Heart left ventricle (tissue), 16 donors: ENCODE measurements around the gene WDR7. TPM values are rescaled to one million over a fixed set of nuclear protein-coding genes. Genes with fewer than 3 reads are reported as not detected.

Experiments
- ATAC-seq, 4 donors: fragments of 200-7000 bp; cut with Tn5 transposase; one replicate each; pipeline ENCODE4 v1.9.1; 2020 to 2022; ENCODE audit warnings: moderate library complexity in 4 of 4, mild to moderate bottlenecking in 3 of 4, moderate number of reproducible peaks in 1 of 4
- DNase-seq, 5 donors: peaks; one replicate each; pipeline ENCODE4 v3.0.0-alpha.2; 2020
- H3K27ac ChIP-seq, 12 donors: fragments of 200-600 bp; sonication (generic) in 4 of 12; one replicate each; pipeline versions ENCODE4 v1.5.0 to v1.8.0; 2016 to 2022; ENCODE audit warnings: mild to moderate bottlenecking in 2 of 12
- H3K27me3 ChIP-seq, 9 donors: fragments of 200-600 bp; sonication (generic) in 2 of 9; one replicate each; pipeline versions ENCODE4 v1.5.1 to v1.8.0; 2016 to 2022; ENCODE audit warnings: mild to moderate bottlenecking in 3 of 9
- H3K36me3 ChIP-seq, 9 donors: fragments of 200-600 bp; sonication (generic) in 2 of 9; one replicate each; pipeline versions ENCODE4 v1.5.0 to v1.8.0; 2018 to 2022; ENCODE audit warnings: mild to moderate bottlenecking in 2 of 9
- H3K4me1 ChIP-seq, 12 donors: fragments of 200-600 bp; sonication (generic) in 4 of 12; one replicate each; pipeline versions ENCODE4 v1.5.0 to v1.8.0; 2016 to 2022; ENCODE audit warnings: mild to moderate bottlenecking in 3 of 12
- H3K4me3 ChIP-seq, 12 donors: fragments of 200-600 bp; sonication (generic) in 4 of 12; one replicate each; pipeline versions ENCODE4 v1.5.0 to v1.8.0; 2017 to 2022; ENCODE audit warnings: mild to moderate bottlenecking in 9 of 12, moderate library complexity in 4 of 12
- H3K9me3 ChIP-seq, 12 donors: fragments of 200-600 bp; sonication (generic) in 4 of 12; one replicate each; pipeline versions ENCODE4 v1.5.0 to v1.8.0; 2016 to 2022; ENCODE audit warnings: mild to moderate bottlenecking in 1 of 12
- CTCF ChIP-seq, 12 donors: fragments of 200-600 bp; sonication (generic) in 4 of 12; IDR thresholded peaks; one replicate each; pipeline versions ENCODE4 v1.5.0 to v1.8.0; 2018 to 2022; ENCODE audit warnings: antibody characterized with exemption in 12 of 12, mild to moderate bottlenecking in 5 of 12
- POLR2A ChIP-seq, 2 donors: fragments of 450-650 bp; IDR thresholded peaks; one replicate each; pipeline ENCODE4 v1.6.1; 2017; ENCODE audit warnings: antibody characterized with exemption in 2 of 2, mild to moderate bottlenecking in 2 of 2, moderate library complexity in 2 of 2
- WGBS, 4 donors: extraction: QIAGEN DNeasy Blood & Tissue Kit in 2 of 4; methylation state at CpG; one replicate each; pipeline versions ENCODE4 v1.1.5 to v1.1.7; 2013 to 2018; 5-methylcytosine and 5-hydroxymethylcytosine counted together
- intact Hi-C, 10 donors: fragments of 100-400 bp; cut with DNase I; formaldehyde crosslinking; loops; one replicate each; pipeline versions ENCODE4 v1.11.1 to v1.14.2; 2022
- polyA plus RNA-seq, 2 donors: library from polyadenylated mRNA; stranded (reverse); fragments of 200-250 nt; gene quantifications; one replicate each; pipeline ENCODE4 v1.2.3, GENCODE V29; 2013
- total RNA-seq, 9 donors: library from RNA; depleted of rRNA in 2 of 9; stranded (reverse); fragments of >200 nt in 2 of 9; fragmentation: NEBNext Ultra II Directional in 3 of 9; extraction: Animal tissue kit (Norgen Biotek cat#: 25700) in 3 of 9; gene quantifications; one replicate each; pipeline versions ENCODE4 v1.1.0 to v1.2.4, GENCODE V29; 2016 to 2023
- donor health status: ischemic (EF 13 %, LVEDD 7.1; RV severe dilation, severe dysfunction).
- donor health status: healthy with polysubstance abuse.
- donor health status: DM: no; HTN: yes; CAD: no.
- donor health status: DM: no; HTN: no; CAD: no.
- donor health status: ischemic (EF 25% LVEDD 6.9; RV normal size, moderate dysfunction).
- donor health status: ischemic (EF 25% LVEDD 5.7; RV mildly dilated, moderate dysfunction).
- donor health status: healthy.
- donor health status: DM: yes; HTN: yes; CAD: no.
- donor health status: ischemic (EF 35%, LVEDD 5.7; RV mildly dilated, moderate dysfunction).
- donor health status: nonischemic (EF 11% LVEDD 7.7; RV severe dilation, severe dysfunction).
- donor health status: DM: yes; HTN: yes; CAD: no.
- donor health status: PGD.
- donor health status: ischemic (EF 29% LVEDD 5.4; RV normal size, mild dysfunction).
- donor health status: nonischemic (EF 23%, LVEDD 6.1; RV moderate dilation, normal function).

Gene WDR7
- total and polyA plus RNA-seq, 11 donors = 4.3 to 33.6 (median 26.6) TPM

GRCh38 chr18:56756966-56757365 lies 105.8 kb downstream of the WDR7 start:
- ATAC-seq (peak in 3 of 4 donors; percentile 43 to 71 (median 54)), DNase-seq (peak in 2 of 5 donors; percentile 9 to 34)
- H3K4me3 ChIP-seq = no peak overlapping the region
- TF ChIP-seq POLR2A (IDR thresholded peaks at IDR 0.05) (no peak), CTCF (IDR thresholded peaks at IDR 0.05) (no peak)
- H3K27ac ChIP-seq = no peak overlapping the region
- H3K36me3 ChIP-seq = peaks cover 0 to 28% (median 5%) of the 10 kb centered on the region in 9 donors
- intact Hi-C loops = loop anchor here in 2 of 10 donors (10.0 kb wide), 2 partner anchors 688 to 808 kb away; no protein-coding TSS in a partner anchor
- H3K27me3 ChIP-seq = no peaks in the 10 kb centered on the region
- H3K9me3 ChIP-seq = peaks cover 0 to 8% (median 0%) of the 10 kb centered on the region in 12 donors
- H3K4me1 ChIP-seq = peaks cover 0 to 11% (median 4%) of the 10 kb centered on the region in 12 donors
- 24 to 37% (median 28%) methylated on average over 9 of the region's 9 CpGs for WGBS, 4 donors

- H3K4me1 ChIP-seq = no peaks in the 10 kb centered on the region
- no peak overlapping the region for H3K4me3 ChIP-seq
- intact Hi-C loops = no loop called here
- WGBS, 4 donors = 87 to 99% (median 96%) methylated on average over 3 of the region's 3 CpGs
- no peak overlapping the region for H3K27ac ChIP-seq
- TF ChIP-seq POLR2A (IDR thresholded peaks at IDR 0.05) (no peak), CTCF (IDR thresholded peaks at IDR 0.05) (no peak)
- peaks cover 0 to 11% (median 0%) of the 10 kb centered on the region in 9 donors for H3K36me3 ChIP-seq
- H3K9me3 ChIP-seq = no peaks in the 10 kb centered on the region
- H3K27me3 ChIP-seq = no peaks in the 10 kb centered on the region
- ATAC-seq (no peak), DNase-seq (no peak)
Observed at GRCh38 chr18:56770097-56770496, 118.9 kb downstream of the WDR7 start.

- Histone ChIP-seq H3K27ac (no peak overlapping the region), H3K27me3 (no peaks in the 10 kb centered on the region), H3K4me3 (no peak overlapping the region), H3K9me3 (no peaks in the 10 kb centered on the region), H3K4me1 (no peaks in the 10 kb centered on the region), H3K36me3 (peaks cover 0 to 11% (median 0%) of the 10 kb centered on the region in 9 donors)
- DNase-seq (no peak), ATAC-seq (no peak)
- TF ChIP-seq CTCF (IDR thresholded peaks at IDR 0.05) = no peak
- no peak for TF ChIP-seq POLR2A (IDR thresholded peaks at IDR 0.05)
- intact Hi-C loops = no loop called here
Observed at GRCh38 chr18:56770873-56771272, 119.7 kb downstream of the WDR7 start.

GRCh38 chr18:56775701-56776100 lies 124.5 kb downstream of the WDR7 start:
- Histone ChIP-seq H3K27ac (no peak overlapping the region), H3K36me3 (peaks cover 0 to 14% (median 0%) of the 10 kb centered on the region in 9 donors), H3K27me3 (no peaks in the 10 kb centered on the region), H3K9me3 (no peaks in the 10 kb centered on the region), H3K4me1 (no peaks in the 10 kb centered on the region), H3K4me3 (no peak overlapping the region)
- DNase-seq (no peak), ATAC-seq (no peak)
- intact Hi-C loops = no loop called here
- TF ChIP-seq CTCF (IDR thresholded peaks at IDR 0.05) (no peak), POLR2A (IDR thresholded peaks at IDR 0.05) (no peak)
- 92 to 94% (median 92%) methylated on average over 6 of the region's 6 CpGs for WGBS, 4 donors
